ENCODE measurements around the gene RBSN. TPM values are rescaled to one million over a fixed set of nuclear protein-coding genes. Genes with fewer than 3 reads are reported as not detected.

RBSN gene
- total and polyA plus RNA-seq, 2 of the 4 experiments (the other 2 are of a cell fraction), result 8.7 to 33.7 TPM

DNA sequence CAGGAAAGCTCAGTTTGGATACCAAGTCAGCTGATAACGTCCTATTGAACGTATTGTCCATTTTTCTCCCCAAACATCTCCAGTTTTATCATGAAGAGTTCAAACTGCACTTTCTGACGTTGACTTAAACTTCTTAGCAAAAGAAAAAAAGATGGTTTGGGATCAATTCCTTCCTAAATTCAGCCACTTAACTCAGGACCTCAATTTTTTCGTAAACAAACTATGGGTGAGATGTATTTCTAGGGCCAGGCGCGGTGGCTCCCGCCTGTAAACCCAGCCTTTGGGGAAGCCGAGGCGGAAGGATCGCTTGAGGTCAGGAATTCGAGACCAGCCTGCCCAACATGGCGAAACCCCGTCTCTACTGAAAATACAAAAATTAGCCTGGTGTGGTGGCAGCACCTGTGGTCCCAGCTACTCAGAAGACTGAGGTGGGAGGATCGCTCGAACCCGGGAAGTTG is 33.4 kb downstream of the RBSN start:
- Histone ChIP-seq H4K8ac (ENCODE audit: low read depth in 2 of 2, low read length in 2 of 2) (peak overlapping the region; percentile 84), H2BK5ac (ENCODE audit: low read depth, low read length, poor library complexity, severe bottlenecking) (peak overlapping the region; percentile 32), H3K9me1 (ENCODE audit: insufficient read depth, low read length) (0 out of 2 replicates have a peak, but pooled peaks cover 4% of the 10 kb centered on the region), H4K91ac (ENCODE audit: insufficient read depth, low read depth, low read length) (no peak overlapping the region), H3K36me3 (ENCODE audit: control insufficient read depth, insufficient read depth, low read length) (0 out of 2 replicates have a peak, but pooled peaks cover 1% of the 10 kb centered on the region), H2AK5ac (ENCODE audit: low read depth, low read length) (no peak overlapping the region), H3K4me1 (ENCODE audit: control insufficient read depth, insufficient read depth, low read length) (peaks cover 9% of the 10 kb centered on the region), H2BK20ac (ENCODE audit: low read depth, low read length) (0 out of 2 replicates have a peak overlapping the region, but pooled peaks have one; percentile 1), H3K23ac (ENCODE audit: low read depth, low read length) (peak overlapping the region; percentile 48; the same call in 1 of the 2 replicates), H3K56ac (ENCODE audit: extremely low read depth, insufficient read depth, low read length) (no peak overlapping the region), H3K27me3 (ENCODE audit: control insufficient read depth, insufficient read depth, low read length) (no peaks in the 10 kb centered on the region), H2BK120ac (ENCODE audit: low read depth, low read length) (no peak overlapping the region), H2AK9ac (replicated peaks; ENCODE audit: low read depth, low read length, poor library complexity) (no peak overlapping the region), H3K9ac (ENCODE audit: low read depth, low read length) (no peak overlapping the region), H3K27ac (ENCODE audit: insufficient read depth, low read length) (no peak overlapping the region), H3K4me3 (ENCODE audit: insufficient read depth, low read depth, low read length) (peak overlapping the region; percentile 93; the same call in 1 of the 2 replicates), H3K9me3 (ENCODE audit: control insufficient read depth, insufficient read depth, low read length) (no peaks in the 10 kb centered on the region), H4K5ac (ENCODE audit: low read depth, low read length) (peak overlapping the region; percentile 4), H2AFZ (replicated peaks; ENCODE audit: low read length, poor library complexity) (peak overlapping the region; percentile 99), H3K18ac (ENCODE audit: low read depth, low read length) (no peak overlapping the region), H3K4me2 (ENCODE audit: low read depth, low read length) (peak overlapping the region; percentile 83), H3K14ac (replicated peaks; ENCODE audit: low read depth, low read length) (peak overlapping the region; percentile 76; the same call in 1 of the 2 replicates), H2BK15ac (ENCODE audit: low read depth, low read length) (no peak overlapping the region), H3K4ac (ENCODE audit: low read depth, low read length) (peak overlapping the region; percentile 26; the same call in 1 of the 2 replicates), H3K79me1 (ENCODE audit: low read depth in 1 of 2, low read length in 2 of 2) (peaks cover 16 to 24% of the 10 kb centered on the region in 2 experiments), H4K20me1 (ENCODE audit: insufficient read depth, low read length) (peaks cover 8% of the 10 kb centered on the region)
- no peak for TF ChIP-seq RCOR1 (IDR thresholded peaks at IDR 0.05; ENCODE audit: insufficient replicate concordance, low read length)
- TF ChIP-seq BHLHE40 (IDR thresholded peaks at IDR 0.05; ENCODE audit: low read depth, low read length), result no peak
- no peak for TF ChIP-seq SMC3 (IDR thresholded peaks at IDR 0.05; ENCODE audit: low read depth, low read length)
- no peak for TF ChIP-seq POLR2A (IDR thresholded peaks at IDR 0.05; ENCODE audit: low read depth, low read length)
- no peak for TF ChIP-seq RAD21 (IDR thresholded peaks at IDR 0.05; ENCODE audit: low read length)
- TF ChIP-seq ELK1 (IDR thresholded peaks at IDR 0.05; ENCODE audit: borderline replicate concordance, low read depth, low read length), result no peak
- no peak for TF ChIP-seq CTCF (conservative IDR thresholded peaks at IDR 0.05; ENCODE audit: low read depth, low read length)
- TF ChIP-seq USF2 (IDR thresholded peaks at IDR 0.05; ENCODE audit: low read depth, low read length), result no peak
- no peak for TF ChIP-seq RFX5 (IDR thresholded peaks at IDR 0.05; ENCODE audit: low read depth, low read length)
- TF ChIP-seq NFE2L2 (IDR thresholded peaks at IDR 0.05; ENCODE audit: low read depth, low read length), result no peak
- no peak for TF ChIP-seq CEBPB (IDR thresholded peaks at IDR 0.05; ENCODE audit: low read depth, low read length)
- no peak for TF ChIP-seq FOS (IDR thresholded peaks at IDR 0.05; ENCODE audit: low read depth, low read length)
- TF ChIP-seq MAFK (IDR thresholded peaks at IDR 0.05; ENCODE audit: low read depth, low read length), result no peak
- TF ChIP-seq CHD1 (IDR thresholded peaks at IDR 0.05; ENCODE audit: low read depth, low read length), result no peak
- TF ChIP-seq MAZ (IDR thresholded peaks at IDR 0.05; ENCODE audit: borderline replicate concordance, low read depth, low read length), result no peak
- no peak for TF ChIP-seq MXI1 (IDR thresholded peaks at IDR 0.05; ENCODE audit: borderline replicate concordance, low read depth, low read length)
- ChIA-PET CTCF (interaction anchor here (0.6 kb wide), 1 partner anchor 779 kb away, joined by 3 read pairs; no protein-coding TSS in a partner anchor), POLR2A (ENCODE audit: unreplicated experiment) (interaction anchor here (1.0 kb wide), 1 partner anchor 89 kb away, joined by 3 read pairs; no protein-coding TSS in a partner anchor)
- BruUV-seq (replicated peaks), result no TSS peak
- dilution Hi-C loops (cut with HindIII; ENCODE audit: low sequenced_read_pairs, unreplicated experiment), result no loop called here
- ATAC-seq (ENCODE audit: low read depth) (no peak), DNase-seq (no peak)
- in situ Hi-C loops (cut with MboI; ENCODE audit: low sequenced_read_pairs), result no loop called here
- WGBS, 2 experiments (ENCODE audit: extremely low coverage in 2 of 2, insufficient read length in 1 of 2), result 12% methylated on average over 5 of the region's 16 CpGs; no CpG with 5 or more reads in 1 of the 2 experiments
- intact Hi-C loops (cut with micrococcal nuclease), result no loop called here

Data from IMR-90 (cell line).